Astrocyte (in vitro differentiated cells and primary cell): Measurements from ENCODE around the gene FRMD4A. TPM values are rescaled to one million over a fixed set of nuclear protein-coding genes. Genes with fewer than 3 reads are reported as not detected.

Experiments
- DNase-seq: peaks from one replicate; pipeline ENCODE4 v3.0.0-alpha.2; 2010; ENCODE audit warnings: low read depth
- FAIRE-seq: peaks from 2 replicates; lab custom pipeline; 2011; peaks lifted over from hg19 to GRCh38; lab: Jason Lieb, UNC
- H2AFZ ChIP-seq: 2 replicates; pipeline ENCODE4 v1.6.0; 2012; ENCODE audit warnings: low read depth, low read length, inconsistent platforms
- H3K27ac ChIP-seq: 2 replicates; pipeline ENCODE4 v1.5.1; 2011; ENCODE audit warnings: low read depth, low read length, inconsistent platforms
- H3K27me3 ChIP-seq: 2 replicates; pipeline ENCODE4 v1.6.0; 2011; ENCODE audit warnings: low read length, inconsistent platforms; ENCODE audit not compliant: insufficient read depth
- H3K36me3 ChIP-seq: 2 replicates; pipeline ENCODE4 v1.5.1; 2011; ENCODE audit warnings: low read length, inconsistent platforms; ENCODE audit not compliant: insufficient read depth
- H3K4me1 ChIP-seq: 2 replicates; pipeline ENCODE4 v1.5.1; 2011; ENCODE audit warnings: low read length, inconsistent platforms; ENCODE audit not compliant: insufficient read depth
- H3K4me2 ChIP-seq: 2 replicates; pipeline ENCODE4 v1.6.0; 2012; ENCODE audit warnings: low read length, inconsistent platforms
- H3K4me3 ChIP-seq: 2 replicates; pipeline ENCODE4 v1.5.1; 2011; ENCODE audit warnings: low read depth, mild to moderate bottlenecking, low read length, inconsistent platforms; ENCODE audit not compliant: insufficient read depth
- H3K79me2 ChIP-seq: 2 replicates; pipeline ENCODE4 v1.6.0; 2012; ENCODE audit warnings: mild to moderate bottlenecking, low read length, inconsistent platforms; ENCODE audit not compliant: insufficient read depth
- H3K9ac ChIP-seq: 2 replicates; pipeline ENCODE4 v1.6.0; 2012; ENCODE audit warnings: mild to moderate bottlenecking, low read length, inconsistent platforms
- H3K9me3 ChIP-seq: 2 replicates; pipeline ENCODE4 v1.5.1; 2012; ENCODE audit warnings: low read depth, mild to moderate bottlenecking, low read length, inconsistent platforms; ENCODE audit not compliant: insufficient read depth
- H4K20me1 ChIP-seq: 2 replicates; pipeline ENCODE4 v1.6.0; 2012; ENCODE audit warnings: low read length, inconsistent platforms; ENCODE audit not compliant: insufficient read depth
- H3K27ac Mint-ChIP-seq: one replicate; pipeline ENCODE4 v1.8.0; 2021; ENCODE audit warnings: mild to moderate bottlenecking, mixed read lengths; ENCODE audit not compliant: unreplicated experiment
- H3K27me3 Mint-ChIP-seq: one replicate; pipeline ENCODE4 v1.8.0; 2021; ENCODE audit warnings: low read depth, mixed read lengths; ENCODE audit not compliant: unreplicated experiment
- H3K36me3 Mint-ChIP-seq: one replicate; pipeline ENCODE4 v1.8.0; 2021; ENCODE audit warnings: low read depth, mixed read lengths; ENCODE audit not compliant: unreplicated experiment
- H3K4me1 Mint-ChIP-seq: one replicate; pipeline ENCODE4 v1.8.0; 2021; ENCODE audit warnings: low read depth, mixed read lengths; ENCODE audit not compliant: unreplicated experiment
- H3K4me3 Mint-ChIP-seq: one replicate; pipeline ENCODE4 v1.8.0; 2021; ENCODE audit warnings: mild to moderate bottlenecking, moderate library complexity, mixed read lengths; ENCODE audit not compliant: unreplicated experiment
- H3K9me3 Mint-ChIP-seq: one replicate; pipeline ENCODE4 v1.8.0; 2021; ENCODE audit warnings: mild to moderate bottlenecking, mixed read lengths; ENCODE audit not compliant: unreplicated experiment
- EZH2 ChIP-seq: IDR thresholded peaks from 2 replicates; pipeline ENCODE4 v1.6.1; 2012; ENCODE audit warnings: mild to moderate bottlenecking, low read length, inconsistent platforms; ENCODE audit not compliant: insufficient read depth
- total RNA-seq: library from RNA; stranded (reverse); gene quantifications from 2 replicates; pipeline ENCODE4 v1.2.1, GENCODE V29; 2021
- TF ChIP-seq, protein P1 (sequence below): IDR thresholded peaks from 2 replicates; pipeline ENCODE4 v1.5.1; 2011; ENCODE audit warnings: low read depth, mild to moderate bottlenecking, inconsistent platforms, low read length, moderate library complexity; ENCODE audit not compliant: insufficient read depth

The FRMD4A gene
- total RNA-seq, 1 donor from 2014 or later = 82.5 TPM

DNA sequence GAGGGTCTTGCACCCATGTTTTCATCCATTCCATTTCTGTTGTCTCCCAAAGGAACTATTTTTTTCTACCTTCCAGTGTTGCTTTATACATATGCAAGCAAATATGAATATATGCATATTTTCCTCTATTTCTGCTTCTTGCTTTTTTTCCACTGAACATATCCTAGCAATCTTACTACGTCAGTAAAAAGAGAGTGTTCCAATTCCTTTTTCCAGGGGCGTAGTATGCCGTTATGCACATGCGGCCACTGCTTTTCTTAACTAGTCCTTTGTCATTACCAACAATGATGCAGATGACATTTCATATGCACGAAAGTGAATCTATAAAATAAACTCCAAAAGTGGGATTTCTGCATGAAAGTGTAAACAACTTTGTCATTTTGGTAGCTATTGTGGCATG is 40.2 kb upstream of the FRMD4A start:
- Mint-ChIP-seq H3K9me3 (no peaks in the 10 kb centered on the region), H3K36me3 (peaks cover 2% of the 10 kb centered on the region), H3K4me3 (no peak overlapping the region), H3K27me3 (peaks cover 8% of the 10 kb centered on the region), H3K27ac (no peak overlapping the region), H3K4me1 (peaks cover 7% of the 10 kb centered on the region)
- no peak overlapping the region for H3K27ac ChIP-seq
- H3K36me3 ChIP-seq = no peaks in the 10 kb centered on the region
- DNase-seq = no peak
- no peaks in the 10 kb centered on the region for H3K4me1 ChIP-seq
- no peaks in the 10 kb centered on the region for H3K9me3 ChIP-seq
- peaks cover 21% of the 10 kb centered on the region for H3K27me3 ChIP-seq
- FAIRE-seq = no peak
- no peaks in the 10 kb centered on the region for H3K79me2 ChIP-seq
- no peak overlapping the region for H3K4me2 ChIP-seq
- TF ChIP-seq, protein P1, sequence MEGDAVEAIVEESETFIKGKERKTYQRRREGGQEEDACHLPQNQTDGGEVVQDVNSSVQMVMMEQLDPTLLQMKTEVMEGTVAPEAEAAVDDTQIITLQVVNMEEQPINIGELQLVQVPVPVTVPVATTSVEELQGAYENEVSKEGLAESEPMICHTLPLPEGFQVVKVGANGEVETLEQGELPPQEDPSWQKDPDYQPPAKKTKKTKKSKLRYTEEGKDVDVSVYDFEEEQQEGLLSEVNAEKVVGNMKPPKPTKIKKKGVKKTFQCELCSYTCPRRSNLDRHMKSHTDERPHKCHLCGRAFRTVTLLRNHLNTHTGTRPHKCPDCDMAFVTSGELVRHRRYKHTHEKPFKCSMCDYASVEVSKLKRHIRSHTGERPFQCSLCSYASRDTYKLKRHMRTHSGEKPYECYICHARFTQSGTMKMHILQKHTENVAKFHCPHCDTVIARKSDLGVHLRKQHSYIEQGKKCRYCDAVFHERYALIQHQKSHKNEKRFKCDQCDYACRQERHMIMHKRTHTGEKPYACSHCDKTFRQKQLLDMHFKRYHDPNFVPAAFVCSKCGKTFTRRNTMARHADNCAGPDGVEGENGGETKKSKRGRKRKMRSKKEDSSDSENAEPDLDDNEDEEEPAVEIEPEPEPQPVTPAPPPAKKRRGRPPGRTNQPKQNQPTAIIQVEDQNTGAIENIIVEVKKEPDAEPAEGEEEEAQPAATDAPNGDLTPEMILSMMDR = no peak
- TF ChIP-seq EZH2 = no peak
- no peak overlapping the region for H3K4me3 ChIP-seq
- no peaks in the 10 kb centered on the region for H4K20me1 ChIP-seq
- H2AFZ ChIP-seq = no peak overlapping the region
- no peak overlapping the region for H3K9ac ChIP-seq

- FAIRE-seq (no peak), DNase-seq (no peak)
- no peaks in the 10 kb centered on the region for H3K79me2 ChIP-seq
- TF ChIP-seq, protein P1 = no peak
- TF ChIP-seq EZH2 = no peak
- Mint-ChIP-seq H3K4me3 (no peak overlapping the region), H3K4me1 (peaks cover under 1% of the 10 kb centered on the region), H3K36me3 (no peaks in the 10 kb centered on the region), H3K9me3 (no peaks in the 10 kb centered on the region), H3K27ac (no peak overlapping the region), H3K27me3 (peaks cover 8% of the 10 kb centered on the region)
- no peaks in the 10 kb centered on the region for H4K20me1 ChIP-seq
- no peak overlapping the region for H3K4me2 ChIP-seq
- H2AFZ ChIP-seq = no peak overlapping the region
- no peak overlapping the region for H3K27ac ChIP-seq
- peaks cover 18% of the 10 kb centered on the region for H3K27me3 ChIP-seq
- H3K36me3 ChIP-seq = no peaks in the 10 kb centered on the region
- no peaks in the 10 kb centered on the region for H3K9me3 ChIP-seq
- H3K4me1 ChIP-seq = no peaks in the 10 kb centered on the region
- no peak overlapping the region for H3K4me3 ChIP-seq
- H3K9ac ChIP-seq = no peak overlapping the region
Observed at GRCh38 chr10:14369906-14370305, 39.2 kb upstream of the FRMD4A start.

DNA sequence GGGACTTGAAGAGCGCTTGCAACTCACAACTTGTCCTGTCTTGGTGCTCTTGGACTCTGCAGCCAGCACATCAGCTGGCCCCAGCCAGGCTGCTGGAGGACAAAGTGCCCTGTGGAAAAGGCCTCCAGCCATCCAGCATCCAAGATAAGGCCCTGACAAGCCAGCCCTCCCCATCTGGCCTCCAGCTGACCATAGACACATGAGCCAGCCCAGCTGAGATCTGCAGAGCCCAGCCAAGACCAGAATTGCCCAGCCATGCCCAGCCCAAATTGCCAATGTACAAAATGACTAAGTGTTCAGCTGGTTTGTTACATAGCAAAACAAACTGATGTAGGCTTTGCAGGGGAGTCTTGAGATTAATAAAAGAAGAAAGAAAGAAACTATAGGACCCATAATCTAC is 36.0 kb upstream of the FRMD4A start:
- no peak overlapping the region for H3K27ac ChIP-seq
- FAIRE-seq (no peak), DNase-seq (no peak)
- Mint-ChIP-seq H3K27me3 (peaks cover 5% of the 10 kb centered on the region), H3K4me1 (peaks cover 9% of the 10 kb centered on the region), H3K36me3 (no peaks in the 10 kb centered on the region), H3K4me3 (no peak overlapping the region), H3K27ac (no peak overlapping the region), H3K9me3 (peaks cover 1% of the 10 kb centered on the region)
- H3K79me2 ChIP-seq = no peaks in the 10 kb centered on the region
- H2AFZ ChIP-seq = no peak overlapping the region
- no peaks in the 10 kb centered on the region for H3K36me3 ChIP-seq
- H3K9me3 ChIP-seq = no peaks in the 10 kb centered on the region
- peaks cover 14% of the 10 kb centered on the region for H3K27me3 ChIP-seq
- H3K4me3 ChIP-seq = no peak overlapping the region
- no peak overlapping the region for H3K9ac ChIP-seq
- peaks cover 6% of the 10 kb centered on the region for H3K4me1 ChIP-seq
- H4K20me1 ChIP-seq = no peaks in the 10 kb centered on the region
- TF ChIP-seq EZH2 = no peak
- TF ChIP-seq, protein P1 = no peak
- H3K4me2 ChIP-seq = no peak overlapping the region
